Measurements from ENCODE around the gene CD63.

CD63 gene

DNA sequence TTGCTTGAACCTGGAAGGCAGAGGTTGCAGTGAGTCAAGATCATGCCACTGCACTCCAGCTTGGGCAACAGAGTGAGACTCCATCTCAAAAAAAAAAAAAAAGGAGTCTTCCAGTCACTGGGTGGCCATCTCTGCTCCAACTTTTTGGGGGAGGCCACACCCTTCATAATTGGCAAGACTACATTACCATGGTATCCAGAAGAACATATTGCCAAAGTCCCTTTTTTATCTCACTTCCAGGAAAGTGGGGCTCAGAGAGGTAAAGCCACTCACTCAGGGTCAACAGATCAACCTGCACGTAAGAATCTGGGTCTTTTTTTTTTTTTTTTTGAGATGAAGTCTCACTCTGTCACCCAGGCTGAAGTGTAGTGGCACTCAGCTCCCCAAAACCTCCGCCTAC is 5.0 kb upstream of the CD63 start:
- no peak for TF ChIP-seq ZNF274 (IDR thresholded peaks at IDR 0.05; ENCODE audit: low read depth, low read length)

DNA sequence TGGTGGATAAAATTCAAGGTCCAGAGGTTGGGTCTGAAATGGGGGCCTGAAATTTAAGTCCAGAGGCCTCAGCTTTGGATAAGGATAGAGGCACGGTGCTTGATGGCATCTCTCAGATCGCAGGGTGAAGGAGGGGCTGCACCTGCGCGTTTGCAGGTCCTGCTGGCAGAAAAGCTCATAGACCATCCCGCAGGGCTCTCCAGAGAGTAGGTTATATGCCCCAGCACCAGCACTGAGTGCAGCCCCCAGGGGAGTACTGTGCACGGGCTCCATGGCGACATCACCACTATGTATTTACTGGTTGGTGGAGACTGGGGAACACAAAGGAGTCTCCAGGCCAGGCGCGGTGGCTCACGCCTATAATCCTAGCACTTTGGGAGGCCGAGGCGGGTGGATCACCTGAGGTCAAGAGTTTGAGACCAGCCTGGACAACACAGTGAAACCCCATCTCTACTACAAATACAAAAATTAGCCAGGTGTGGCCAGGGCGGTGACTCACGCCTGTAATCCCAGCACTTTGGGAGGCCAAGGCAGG is 4.3 kb upstream of the CD63 start:
- TF ChIP-seq ZNF274 (IDR thresholded peaks at IDR 0.05; ENCODE audit: low read depth, low read length) = no peak
- no peak overlapping the region for H3K4me3 ChIP-seq (ENCODE audit: low read length)

More for the DNA sequence above, 5.0 kb upstream of the CD63 start:
- H3K4me3 ChIP-seq (ENCODE audit: low read length) = no peak overlapping the region

DNA sequence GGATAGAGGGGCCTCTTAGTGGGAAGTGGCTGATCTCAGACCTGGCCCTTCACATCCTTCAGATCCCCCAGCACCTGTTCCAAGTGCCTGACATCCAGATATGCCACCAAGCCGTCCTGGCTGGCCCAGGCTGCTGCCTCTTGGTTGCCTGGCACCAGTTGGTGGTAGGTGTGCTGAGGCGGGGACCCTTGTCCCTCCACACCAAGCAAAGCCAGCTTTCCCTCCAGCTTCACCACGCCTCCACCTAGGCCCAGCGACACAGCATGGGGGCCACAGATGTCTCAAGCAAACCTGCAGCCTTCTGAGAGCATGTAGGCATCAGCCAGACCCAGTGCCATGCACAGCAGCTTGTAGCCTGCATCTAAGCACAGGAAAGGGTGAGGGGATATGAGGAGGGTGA is 3.5 kb upstream of the CD63 start:
- no peak overlapping the region for H3K4me3 ChIP-seq (ENCODE audit: low read length)
- no peak for TF ChIP-seq ZNF274 (IDR thresholded peaks at IDR 0.05; ENCODE audit: low read depth, low read length)

DNA sequence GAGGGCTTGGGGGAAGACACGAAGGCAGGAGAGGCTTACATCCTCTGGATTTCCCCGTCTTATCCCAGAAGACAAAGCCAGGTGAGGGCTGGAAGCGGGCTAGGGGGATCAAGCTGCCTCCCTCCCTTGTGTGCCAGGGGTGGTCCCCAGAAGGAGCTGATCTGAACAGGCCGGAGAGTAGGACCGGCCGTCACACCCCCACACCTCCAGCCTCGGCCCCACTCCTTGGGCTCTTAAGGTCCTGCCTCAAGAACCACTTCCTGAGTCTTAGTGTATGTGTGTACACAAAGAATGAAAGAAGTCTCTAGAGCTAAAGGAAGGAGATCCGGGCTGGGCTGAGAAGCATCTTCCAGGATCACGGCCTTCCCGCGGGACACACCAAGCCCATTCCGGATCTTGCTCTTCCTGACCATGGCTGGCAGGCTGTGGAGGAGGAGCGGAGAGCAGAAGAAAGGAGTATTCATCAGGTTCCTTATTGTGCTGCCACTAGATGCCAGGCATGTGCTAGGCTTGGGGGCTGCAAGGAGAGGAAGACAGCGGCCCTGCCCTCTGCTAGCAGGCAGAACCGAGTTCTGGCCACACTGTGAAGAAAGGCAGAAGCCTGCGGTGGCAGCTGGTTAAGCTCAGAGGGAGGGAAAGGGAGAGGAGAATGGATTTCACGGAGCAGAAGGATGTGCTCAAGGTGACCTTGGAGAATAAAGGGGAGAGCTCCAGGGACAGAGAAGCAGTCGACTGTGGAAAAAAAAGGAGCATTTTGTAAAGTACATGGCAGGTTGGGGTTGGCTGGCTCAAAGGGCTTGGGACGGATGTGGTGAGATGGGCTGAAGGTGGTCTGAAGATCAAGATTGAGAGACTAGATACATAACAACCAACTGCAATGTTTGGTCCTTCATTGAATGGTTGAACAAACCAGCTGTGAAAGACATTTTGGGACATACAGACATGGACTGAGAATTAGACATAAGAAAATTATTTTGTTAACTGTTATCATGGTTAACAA is 1.3 kb upstream of the CD63 start:
- peak overlapping the region; percentile 73; the same call in 1 of the 2 replicates for H3K4me3 ChIP-seq (ENCODE audit: low read length)
- no peak for TF ChIP-seq ZNF274 (IDR thresholded peaks at IDR 0.05; ENCODE audit: low read depth, low read length)

DNA sequence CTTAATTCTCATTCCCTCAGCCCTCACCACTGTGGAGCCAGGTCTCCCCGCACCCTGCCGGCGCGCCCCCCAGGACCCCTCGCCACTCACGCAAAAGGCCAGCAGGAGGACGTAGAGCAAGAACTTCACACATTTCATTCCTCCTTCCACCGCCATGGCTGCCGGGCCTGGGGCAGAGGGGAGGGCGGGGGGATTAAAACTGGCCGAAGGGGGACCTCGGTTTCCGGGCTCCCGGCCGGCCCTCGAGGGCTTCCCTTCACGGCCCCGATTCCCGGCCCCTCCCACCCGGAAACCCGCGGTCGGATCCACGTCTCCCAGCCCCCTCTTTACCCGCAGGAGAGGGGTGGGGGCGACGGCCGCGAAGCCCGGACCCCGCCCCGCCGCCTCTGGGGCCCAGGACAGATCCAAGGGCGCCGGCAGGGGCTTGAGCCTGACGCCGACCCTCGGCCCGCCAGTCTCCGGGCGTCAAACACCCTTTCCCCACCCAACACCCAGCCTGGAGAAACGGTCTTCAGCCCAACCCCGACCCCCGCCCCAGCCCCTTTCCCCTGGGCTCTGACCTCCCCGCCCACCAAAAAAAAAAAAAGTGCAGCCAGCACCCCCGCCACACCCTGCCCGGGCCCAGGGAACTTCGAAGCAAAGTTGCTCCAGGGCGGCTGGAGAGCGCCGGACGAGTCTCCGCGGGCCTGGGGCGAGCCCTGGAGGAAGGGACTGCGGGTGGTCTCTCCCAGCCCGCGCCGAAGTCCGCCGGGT is 447 bp downstream of the CD63 start:
- peak overlapping the region; percentile 73 for H3K4me3 ChIP-seq (ENCODE audit: low read length)
- no peak for TF ChIP-seq ZNF274 (IDR thresholded peaks at IDR 0.05; ENCODE audit: low read depth, low read length)

DNA sequence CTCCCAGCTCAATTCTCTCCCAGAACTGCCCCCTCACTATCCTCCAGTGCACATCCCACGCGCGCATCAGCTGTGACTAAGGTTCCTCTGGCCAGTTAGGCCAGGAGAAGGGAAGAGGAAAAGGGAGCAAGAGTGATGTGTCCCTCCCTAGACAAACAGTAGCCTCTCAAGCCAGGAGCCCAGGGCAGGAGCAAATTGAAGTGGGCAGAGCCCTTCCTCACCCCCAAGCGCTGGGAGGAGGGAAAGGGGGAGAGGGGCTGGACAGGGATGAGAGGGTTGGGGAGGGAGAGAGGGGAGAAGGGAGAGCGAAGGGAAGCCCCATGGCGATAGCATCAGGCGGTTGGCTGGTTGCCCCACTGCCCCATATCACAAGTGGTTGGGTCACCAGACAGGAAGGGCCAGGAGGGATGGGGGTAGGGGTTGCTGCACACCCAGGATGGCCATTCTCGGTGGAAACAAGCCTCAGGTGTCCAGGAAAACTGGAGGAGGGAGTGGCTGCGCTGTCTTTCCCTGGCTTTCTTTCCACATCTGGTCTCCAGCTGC is 1.1 kb downstream of the CD63 start:
- TF ChIP-seq ZNF274 (IDR thresholded peaks at IDR 0.05; ENCODE audit: low read depth, low read length) = no peak
- peak overlapping the region; percentile 73 for H3K4me3 ChIP-seq (ENCODE audit: low read length)

DNA sequence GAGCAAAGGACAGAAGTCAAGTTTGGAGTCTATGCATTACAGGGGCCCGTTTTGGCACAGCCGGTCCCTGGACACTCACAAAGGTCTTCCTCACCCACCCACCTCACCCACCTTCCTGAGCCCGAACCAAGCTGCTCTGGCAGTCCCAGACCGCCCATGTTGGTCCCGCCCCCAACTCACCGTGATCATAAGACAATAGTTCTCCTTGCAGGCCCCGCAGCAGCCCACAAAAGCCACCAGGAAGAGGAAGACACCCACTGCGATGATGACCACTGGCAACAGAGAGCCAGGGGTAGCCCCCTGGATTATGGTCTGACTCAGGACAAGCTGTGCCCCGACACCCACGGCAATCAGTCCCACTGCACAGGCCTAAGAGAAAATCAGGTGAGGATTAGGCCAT is 1.8 kb downstream of the CD63 start:
- H3K4me3 ChIP-seq (ENCODE audit: low read length) = no peak overlapping the region
- TF ChIP-seq ZNF274 (IDR thresholded peaks at IDR 0.05; ENCODE audit: low read depth, low read length) = no peak

DNA sequence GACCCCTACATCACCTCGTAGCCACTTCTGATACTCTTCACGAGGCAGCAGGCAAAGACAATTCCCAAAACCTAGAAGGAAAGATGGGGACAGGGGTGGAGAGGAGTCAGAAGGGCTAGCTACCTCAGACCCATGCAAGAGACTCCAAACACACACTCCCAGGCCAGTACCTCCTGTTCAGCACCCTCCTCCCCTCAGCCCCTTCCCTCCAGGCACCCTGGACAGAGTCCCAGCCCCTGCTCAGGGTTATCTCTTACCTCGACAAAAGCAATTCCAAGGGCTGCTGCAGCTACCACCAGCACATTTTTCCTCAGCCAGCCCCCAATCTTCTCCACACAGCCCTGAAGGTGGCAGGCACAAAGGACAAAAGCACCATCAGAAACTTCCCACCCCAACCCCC is 3.3 kb downstream of the CD63 start:
- TF ChIP-seq ZNF274 (IDR thresholded peaks at IDR 0.05; ENCODE audit: low read depth, low read length) = no peak
- H3K4me3 ChIP-seq (ENCODE audit: low read length) = no peak overlapping the region

DNA sequence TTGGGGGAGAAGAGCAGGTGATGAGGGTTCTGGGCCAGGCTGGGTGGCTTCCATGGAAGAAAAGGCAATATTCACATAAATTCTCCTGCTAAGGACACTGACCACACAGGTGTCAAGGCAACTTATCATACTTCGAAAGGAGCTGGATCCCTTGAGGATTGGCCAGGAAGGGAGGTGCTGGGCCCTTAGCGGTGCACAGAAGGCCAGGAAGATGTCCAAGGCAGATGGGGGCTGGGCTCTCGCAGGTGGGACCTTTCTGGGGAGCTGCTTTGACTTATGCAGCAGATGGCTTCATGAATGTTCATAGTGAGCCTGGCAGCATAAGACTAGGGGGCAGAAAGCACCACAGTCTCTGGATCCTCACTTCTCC is 3.9 kb downstream of the CD63 start:
- no peak overlapping the region for H3K4me3 ChIP-seq (ENCODE audit: low read length)
- TF ChIP-seq ZNF274 (IDR thresholded peaks at IDR 0.05; ENCODE audit: low read depth, low read length) = no peak

DNA sequence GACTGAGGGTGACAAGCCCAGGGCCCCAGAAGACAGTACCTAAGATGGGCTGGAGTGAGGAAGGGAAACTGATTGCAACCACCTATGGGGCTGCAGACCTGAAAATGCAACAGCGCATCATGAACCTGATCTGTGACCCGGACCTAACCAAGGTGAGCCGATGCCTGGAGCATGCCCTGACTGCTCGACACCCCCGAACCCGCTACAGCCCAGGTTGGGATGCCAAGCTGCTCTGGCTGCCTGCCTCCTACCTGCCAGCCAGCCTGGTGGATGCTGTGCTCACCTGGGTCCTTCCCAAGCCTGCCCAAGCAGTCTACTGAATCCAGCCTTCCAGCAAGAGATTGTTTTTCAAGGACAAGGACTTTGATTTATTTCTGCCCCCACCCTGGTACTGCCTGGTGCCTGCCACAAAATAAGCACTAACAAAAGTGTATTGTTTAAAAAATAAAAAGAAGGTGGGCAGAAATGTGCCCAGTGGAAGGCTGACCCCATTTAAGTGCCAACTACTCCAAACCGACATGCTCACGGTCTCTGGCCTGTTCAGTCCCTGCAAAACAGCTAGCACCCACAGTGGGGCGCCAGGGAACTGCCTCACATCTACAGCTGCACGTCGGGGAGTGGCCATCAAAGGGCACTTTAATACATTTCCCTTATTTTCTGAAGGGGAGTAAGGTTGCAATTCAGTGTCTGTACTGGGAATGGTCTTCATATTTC is 4.4 kb downstream of the CD63 start:
- H3K4me3 ChIP-seq (ENCODE audit: low read length) = no peak overlapping the region
- TF ChIP-seq ZNF274 (IDR thresholded peaks at IDR 0.05; ENCODE audit: low read depth, low read length) = no peak

DNA sequence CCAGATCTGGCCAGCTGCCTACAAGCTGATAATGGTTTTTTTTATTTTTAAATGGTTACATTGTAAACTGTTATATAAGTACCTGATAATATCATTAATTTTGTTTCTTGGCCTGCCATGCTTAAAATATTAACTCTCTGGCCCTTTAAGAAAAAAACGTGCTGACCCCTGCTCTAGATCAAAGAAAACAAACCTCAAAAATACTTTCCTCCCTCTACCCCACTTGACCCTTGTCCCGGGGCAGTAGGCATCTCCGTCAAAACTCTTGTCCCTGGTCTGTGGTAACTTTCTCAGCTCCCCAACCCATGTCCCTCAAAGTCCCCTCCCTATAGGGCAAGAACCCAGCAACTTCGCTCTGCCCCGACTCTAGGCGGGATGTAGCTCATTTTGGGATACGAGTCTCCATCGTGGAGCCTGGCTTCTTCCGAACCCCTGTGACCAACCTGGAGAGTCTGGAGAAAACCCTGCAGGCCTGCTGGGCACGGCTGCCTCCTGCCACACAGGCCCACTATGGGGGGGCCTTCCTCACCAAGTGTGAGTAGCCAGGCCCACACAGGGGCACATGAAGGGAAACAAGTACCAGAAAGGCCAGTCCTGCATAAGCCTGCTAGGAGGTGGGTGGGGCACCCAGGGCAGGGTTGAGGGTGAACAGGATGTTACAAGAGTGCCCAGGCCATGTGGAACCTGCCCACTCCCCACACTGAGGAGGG is 5.1 kb downstream of the CD63 start:
- TF ChIP-seq ZNF274 (IDR thresholded peaks at IDR 0.05; ENCODE audit: low read depth, low read length) = no peak
- H3K4me3 ChIP-seq (ENCODE audit: low read length) = no peak overlapping the region

DNA sequence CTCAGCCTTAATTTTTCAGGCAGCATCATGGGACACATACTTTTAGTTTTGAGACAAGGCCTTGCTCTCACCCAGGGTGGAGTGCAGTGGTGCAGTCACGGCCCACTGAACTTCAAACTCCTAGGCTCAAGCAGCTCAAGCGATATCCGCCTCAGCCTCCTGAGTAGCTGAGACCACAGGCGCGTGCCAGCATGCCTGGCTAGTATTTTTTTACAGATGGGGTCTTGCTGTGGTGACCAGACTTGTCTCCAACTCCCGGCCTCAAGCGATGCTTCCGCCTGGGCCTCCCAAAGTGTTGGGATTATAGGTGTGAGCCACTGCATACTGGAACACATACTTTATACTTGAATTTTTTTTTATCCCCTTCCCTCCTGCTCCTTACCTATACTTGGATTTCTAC is 5.9 kb downstream of the CD63 start:
- TF ChIP-seq ZNF274 (IDR thresholded peaks at IDR 0.05; ENCODE audit: low read depth, low read length) = no peak

DNA sequence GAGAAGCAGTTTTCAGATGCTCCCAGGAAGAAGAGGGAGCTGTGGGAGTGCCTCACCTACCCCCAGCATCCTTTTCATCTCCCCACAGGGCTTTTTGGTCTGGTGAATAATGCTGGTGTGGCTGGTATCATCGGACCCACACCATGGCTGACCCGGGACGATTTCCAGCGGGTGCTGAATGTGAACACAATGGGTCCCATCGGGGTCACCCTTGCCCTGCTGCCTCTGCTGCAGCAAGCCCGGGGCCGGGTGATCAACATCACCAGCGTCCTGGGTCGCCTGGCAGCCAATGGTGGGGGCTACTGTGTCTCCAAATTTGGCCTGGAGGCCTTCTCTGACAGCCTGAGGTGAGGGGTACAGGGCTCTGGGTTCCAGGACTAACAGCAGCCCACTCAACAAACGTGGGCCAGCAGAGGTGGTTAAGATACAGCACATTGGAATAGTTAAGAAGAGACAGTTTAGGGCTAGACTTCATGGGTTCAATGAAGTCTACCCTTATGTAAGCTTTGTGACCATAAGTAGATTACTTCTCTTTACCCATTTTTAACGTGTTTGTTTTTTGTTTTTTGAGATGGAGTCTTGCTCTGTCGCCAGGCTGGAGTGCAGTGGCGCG is 7.1 kb downstream of the CD63 start:
- TF ChIP-seq ZNF274 (IDR thresholded peaks at IDR 0.05; ENCODE audit: low read depth, low read length) = no peak

More for the DNA sequence above, 5.9 kb downstream of the CD63 start:
- H3K4me3 ChIP-seq (ENCODE audit: low read length) = no peak overlapping the region

More for the DNA sequence above, 7.1 kb downstream of the CD63 start:
- H3K4me3 ChIP-seq (ENCODE audit: low read length) = no peak overlapping the region

Measured in GM08714 (cell line).